ENCODE measurements around the gene PHF11. TPM values are rescaled to one million over a fixed set of nuclear protein-coding genes. Genes with fewer than 3 reads are reported as not detected.

The PHF11 gene
- total RNA-seq, 1 donor from 2014 or later = 12.0 TPM

DNA sequence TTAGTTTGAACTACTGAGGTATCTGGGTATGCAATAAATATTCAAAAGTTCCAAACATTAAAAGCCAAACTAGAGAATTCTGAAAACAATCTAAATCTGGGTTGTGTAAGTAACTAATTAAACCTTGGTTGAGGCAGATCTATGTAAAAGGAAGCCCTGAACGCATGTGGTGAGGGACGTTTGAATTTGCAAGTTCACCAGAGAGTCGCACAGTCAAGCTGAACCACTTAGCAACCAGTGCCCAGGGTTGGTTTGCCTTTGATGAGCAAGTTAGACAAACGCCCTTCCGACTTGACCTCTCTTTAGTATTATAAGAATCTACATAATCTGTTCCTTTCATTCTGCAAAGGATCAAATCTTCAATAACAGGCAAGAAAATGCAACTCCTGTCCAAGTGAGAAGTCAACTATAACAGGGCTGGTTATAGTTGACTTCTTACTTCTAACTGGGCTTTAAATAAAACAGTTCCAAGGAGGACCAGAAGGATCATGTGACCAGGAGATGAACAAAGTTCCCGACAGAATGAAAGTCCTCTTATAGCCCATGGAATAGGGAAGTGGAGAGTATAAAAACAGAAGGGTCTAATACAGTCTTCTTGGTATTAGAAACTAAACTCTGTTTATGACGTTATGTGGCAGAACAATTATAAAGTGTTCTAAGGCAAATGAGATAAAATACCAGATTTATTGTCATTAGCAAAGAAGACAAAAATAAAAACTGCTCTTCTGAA lies 40.6 kb downstream of the PHF11 start:
- no peak for DNase-seq (ENCODE audit: low read depth, low spot score)
- peaks cover 44% of the 10 kb centered on the region for H3K36me3 Mint-ChIP-seq (ENCODE audit: low read depth)
- H3K27me3 Mint-ChIP-seq (ENCODE audit: low read depth) = no peaks in the 10 kb centered on the region
- TF ChIP-seq, protein P1, sequence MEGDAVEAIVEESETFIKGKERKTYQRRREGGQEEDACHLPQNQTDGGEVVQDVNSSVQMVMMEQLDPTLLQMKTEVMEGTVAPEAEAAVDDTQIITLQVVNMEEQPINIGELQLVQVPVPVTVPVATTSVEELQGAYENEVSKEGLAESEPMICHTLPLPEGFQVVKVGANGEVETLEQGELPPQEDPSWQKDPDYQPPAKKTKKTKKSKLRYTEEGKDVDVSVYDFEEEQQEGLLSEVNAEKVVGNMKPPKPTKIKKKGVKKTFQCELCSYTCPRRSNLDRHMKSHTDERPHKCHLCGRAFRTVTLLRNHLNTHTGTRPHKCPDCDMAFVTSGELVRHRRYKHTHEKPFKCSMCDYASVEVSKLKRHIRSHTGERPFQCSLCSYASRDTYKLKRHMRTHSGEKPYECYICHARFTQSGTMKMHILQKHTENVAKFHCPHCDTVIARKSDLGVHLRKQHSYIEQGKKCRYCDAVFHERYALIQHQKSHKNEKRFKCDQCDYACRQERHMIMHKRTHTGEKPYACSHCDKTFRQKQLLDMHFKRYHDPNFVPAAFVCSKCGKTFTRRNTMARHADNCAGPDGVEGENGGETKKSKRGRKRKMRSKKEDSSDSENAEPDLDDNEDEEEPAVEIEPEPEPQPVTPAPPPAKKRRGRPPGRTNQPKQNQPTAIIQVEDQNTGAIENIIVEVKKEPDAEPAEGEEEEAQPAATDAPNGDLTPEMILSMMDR (conservative IDR thresholded peaks at IDR 0.05) = no peak
- peaks cover 16% of the 10 kb centered on the region for H3K4me1 Mint-ChIP-seq
- H3K27ac Mint-ChIP-seq (ENCODE audit: unreplicated experiment) = no peak overlapping the region
- no peak overlapping the region for H3K4me3 Mint-ChIP-seq
- H3K9me3 Mint-ChIP-seq = no peaks in the 10 kb centered on the region

DNA sequence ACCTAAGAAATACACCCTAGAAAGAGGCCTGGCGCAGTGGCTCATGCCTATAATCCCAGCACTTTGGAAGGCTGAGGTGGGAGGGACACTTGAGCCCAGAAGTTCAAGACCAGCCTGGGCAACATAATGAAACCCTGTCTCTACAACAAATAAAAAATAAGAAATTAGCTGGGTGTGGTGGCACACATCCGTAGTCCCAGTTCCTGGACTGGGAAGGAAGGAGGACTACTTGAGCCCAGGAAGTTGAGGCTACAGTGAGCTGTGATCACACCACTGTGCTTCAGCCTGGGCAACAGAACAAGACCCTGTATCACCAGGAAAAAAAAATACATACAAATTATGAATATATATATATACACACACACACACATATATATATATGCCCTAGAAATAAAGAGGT lies 42.7 kb downstream of the PHF11 start:
- Mint-ChIP-seq H3K4me3 (no peak overlapping the region), H3K36me3 (ENCODE audit: low read depth) (peaks cover 37% of the 10 kb centered on the region)

DNA sequence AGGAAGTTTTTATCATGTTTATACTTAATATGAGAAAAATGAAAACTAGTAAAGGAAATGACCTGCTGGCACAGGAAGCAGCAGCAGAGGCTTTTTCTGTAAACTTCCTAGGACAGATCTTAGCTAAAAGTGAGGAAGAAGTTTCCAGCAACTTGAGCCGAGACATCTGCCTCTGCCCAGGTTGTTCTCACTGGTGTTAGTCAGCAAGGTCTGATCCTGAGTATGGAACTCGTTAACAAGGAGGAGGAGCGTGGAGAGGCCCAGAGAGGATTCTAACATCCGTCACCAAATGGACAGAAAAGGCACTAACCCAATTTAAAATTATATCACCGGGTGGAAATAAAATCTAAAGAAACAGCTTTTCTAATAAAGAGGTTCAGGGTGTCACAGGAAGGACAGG lies 43.6 kb downstream of the PHF11 start:
- Mint-ChIP-seq H3K27me3 (ENCODE audit: low read depth) (no peaks in the 10 kb centered on the region), H3K27ac (ENCODE audit: unreplicated experiment) (no peak overlapping the region), H3K4me3 (no peak overlapping the region), H3K36me3 (ENCODE audit: low read depth) (peaks cover 30% of the 10 kb centered on the region), H3K4me1 (peaks cover 11% of the 10 kb centered on the region), H3K9me3 (no peaks in the 10 kb centered on the region)
- TF ChIP-seq, protein P1 (conservative IDR thresholded peaks at IDR 0.05) = no peak
- DNase-seq (ENCODE audit: low read depth, low spot score) = no peak

More for the DNA sequence above, 42.7 kb downstream of the PHF11 start:
- TF ChIP-seq, protein P1 (conservative IDR thresholded peaks at IDR 0.05) = no peak
- H3K27ac Mint-ChIP-seq (ENCODE audit: unreplicated experiment) = no peak overlapping the region
- no peak for DNase-seq (ENCODE audit: low read depth, low spot score)
- no peaks in the 10 kb centered on the region for H3K27me3 Mint-ChIP-seq (ENCODE audit: low read depth)
- H3K9me3 Mint-ChIP-seq = no peaks in the 10 kb centered on the region
- H3K4me1 Mint-ChIP-seq = peaks cover 11% of the 10 kb centered on the region

DNA sequence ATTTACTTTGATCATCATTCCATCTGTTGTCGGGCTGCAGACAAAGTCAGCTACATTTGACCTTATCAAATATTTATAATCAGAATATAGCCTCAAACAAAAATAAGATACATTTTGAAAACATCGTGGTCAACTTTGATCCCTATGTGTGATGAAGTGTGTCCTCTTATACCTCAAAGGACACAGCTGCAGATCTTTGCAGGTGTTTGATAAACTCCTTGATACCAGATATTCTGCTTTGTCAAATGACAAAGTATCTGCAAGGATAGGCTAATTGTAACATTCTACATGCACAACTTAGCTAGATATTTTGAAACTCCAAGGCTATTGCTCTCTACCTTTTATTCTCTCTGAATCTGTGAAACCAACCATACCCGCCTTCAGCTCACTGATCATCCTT lies 44.0 kb downstream of the PHF11 start:
- no peak overlapping the region for H3K27ac Mint-ChIP-seq (ENCODE audit: unreplicated experiment)
- peaks cover 27% of the 10 kb centered on the region for H3K36me3 Mint-ChIP-seq (ENCODE audit: low read depth)
- no peak overlapping the region for H3K4me3 Mint-ChIP-seq
- TF ChIP-seq, protein P1 (conservative IDR thresholded peaks at IDR 0.05) = no peak
- H3K4me1 Mint-ChIP-seq = peaks cover 11% of the 10 kb centered on the region
- H3K27me3 Mint-ChIP-seq (ENCODE audit: low read depth) = no peaks in the 10 kb centered on the region
- H3K9me3 Mint-ChIP-seq = no peaks in the 10 kb centered on the region
- no peak for DNase-seq (ENCODE audit: low read depth, low spot score)

DNA sequence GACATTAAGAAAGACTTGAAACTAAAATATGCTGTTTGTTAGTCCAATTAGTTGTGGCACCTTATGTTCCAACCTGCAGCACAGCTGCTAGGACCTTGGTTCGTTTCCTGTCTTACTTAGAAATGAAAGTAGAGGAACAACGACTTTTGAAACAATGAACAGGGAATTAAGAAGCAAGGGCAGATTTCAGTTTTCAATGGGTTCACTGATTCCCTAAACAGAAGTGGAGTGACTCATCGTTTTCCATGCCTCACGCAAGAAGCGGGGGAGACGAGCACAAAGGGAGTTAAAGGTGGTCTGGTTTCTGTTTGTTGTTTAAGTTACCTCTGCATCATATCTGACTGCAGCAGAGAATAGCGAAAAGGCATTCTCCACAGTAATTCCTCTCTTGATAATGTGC lies 44.8 kb downstream of the PHF11 start:
- Mint-ChIP-seq H3K4me1 (peaks cover 4% of the 10 kb centered on the region), H3K36me3 (ENCODE audit: low read depth) (peaks cover 21% of the 10 kb centered on the region), H3K9me3 (no peaks in the 10 kb centered on the region), H3K27ac (ENCODE audit: unreplicated experiment) (peak overlapping the region; percentile 52), H3K4me3 (no peak overlapping the region), H3K27me3 (ENCODE audit: low read depth) (no peaks in the 10 kb centered on the region)
- TF ChIP-seq, protein P1 (conservative IDR thresholded peaks at IDR 0.05) = no peak
- no peak for DNase-seq (ENCODE audit: low read depth, low spot score)

Data from neural crest cell (in vitro differentiated cells).